ENCODE results near the gene VMAC.
"Not testable (repeated sequence)": the region's sequence is repeated elsewhere in the genome, so short reads cannot be mapped to it uniquely, and the experiment has no call there.

Gene VMAC

DNA sequence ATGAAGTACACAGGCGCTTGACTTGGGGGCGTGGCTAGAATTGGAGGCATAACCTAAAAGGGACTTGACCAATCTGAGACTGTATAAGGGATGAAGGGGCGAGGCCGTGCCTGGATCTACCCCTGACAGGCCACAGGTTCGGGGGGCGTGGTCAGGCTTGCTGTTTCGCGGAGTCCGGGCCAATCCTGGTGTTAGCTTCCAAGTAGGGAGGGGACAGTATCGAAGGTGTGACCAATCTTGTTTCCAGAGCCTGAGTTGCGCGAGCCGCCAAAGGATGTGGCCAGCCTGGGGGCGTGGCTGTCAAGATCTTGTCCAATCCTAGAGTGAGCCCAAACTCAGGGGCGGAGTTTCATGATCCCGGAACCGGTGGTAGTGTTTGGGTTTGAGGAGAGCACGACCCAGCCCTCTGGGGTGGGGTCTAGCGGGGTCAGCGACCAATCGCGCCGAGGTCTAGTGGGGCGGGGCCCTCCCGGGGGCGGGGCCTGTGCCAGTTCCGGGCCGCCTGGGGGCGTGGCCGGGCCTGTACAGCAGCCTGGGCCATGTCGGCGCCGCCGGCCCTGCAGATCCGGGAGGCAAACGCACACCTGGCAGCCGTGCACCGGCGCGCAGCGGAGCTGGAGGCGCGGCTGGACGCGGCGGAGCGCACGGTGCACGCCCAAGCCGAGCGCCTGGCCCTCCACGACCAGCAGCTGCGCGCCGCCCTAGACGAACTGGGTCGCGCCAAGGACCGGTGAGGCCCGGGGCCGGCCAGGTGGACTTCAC lies at the start of gene VMAC:
Gene VMAC (plus strand): TSS at position 521 of the 762 bp plus-strand sequence. CDS start 19 bp downstream, at position 540.
- Histone ChIP-seq H3K4me3 (ENCODE audit: low read length) (peak within 1 kb of the TSS; percentile 99), H3K36me3 (ENCODE audit: insufficient read depth, low read depth, low read length) (peaks cover 13% of the 10 kb centered on the region; the same call in 1 of the 2 replicates), H3K27me3 (ENCODE audit: insufficient read depth, low read length) (no peaks in the 10 kb centered on the region), H3K4me1 (ENCODE audit: insufficient read depth, low read length) (no peaks in the 10 kb centered on the region), H3K9ac (ENCODE audit: low read depth, low read length) (peak within 1 kb of the TSS; percentile 99), H3K9me3 (ENCODE audit: insufficient read depth, low read depth, low read length) (no peaks in the 10 kb centered on the region), H3K27ac (ENCODE audit: low read length) (peak within 1 kb of the TSS; percentile 28)

- H3K36me3 ChIP-seq (ENCODE audit: insufficient read depth, low read depth, low read length); H3K27me3 ChIP-seq (ENCODE audit: insufficient read depth, low read length); H3K4me1 ChIP-seq (ENCODE audit: insufficient read depth, low read length); H3K27ac ChIP-seq (ENCODE audit: low read length); H3K9ac ChIP-seq (ENCODE audit: low read depth, low read length); H3K4me3 ChIP-seq (ENCODE audit: low read length); H3K9me3 ChIP-seq (ENCODE audit: insufficient read depth, low read depth, low read length): not testable (repeated sequence)
Observed at GRCh38 chr19:5855151-5855550, 49.5 kb upstream of the VMAC start.

GRCh38 chr19:5857203-5858081 lies 47.2 kb upstream of the VMAC start:
- Histone ChIP-seq H3K27ac (ENCODE audit: low read length) (no peak overlapping the region), H3K9ac (ENCODE audit: low read depth, low read length) (no peak overlapping the region), H3K4me1 (ENCODE audit: insufficient read depth, low read length) (no peaks in the 10 kb centered on the region), H3K27me3 (ENCODE audit: insufficient read depth, low read length) (0 out of 2 replicates have a peak, but pooled peaks cover 7% of the 10 kb centered on the region), H3K4me3 (ENCODE audit: low read length) (no peak overlapping the region), H3K36me3 (ENCODE audit: insufficient read depth, low read depth, low read length) (no peaks in the 10 kb centered on the region), H3K9me3 (ENCODE audit: insufficient read depth, low read depth, low read length) (no peaks in the 10 kb centered on the region)

DNA sequence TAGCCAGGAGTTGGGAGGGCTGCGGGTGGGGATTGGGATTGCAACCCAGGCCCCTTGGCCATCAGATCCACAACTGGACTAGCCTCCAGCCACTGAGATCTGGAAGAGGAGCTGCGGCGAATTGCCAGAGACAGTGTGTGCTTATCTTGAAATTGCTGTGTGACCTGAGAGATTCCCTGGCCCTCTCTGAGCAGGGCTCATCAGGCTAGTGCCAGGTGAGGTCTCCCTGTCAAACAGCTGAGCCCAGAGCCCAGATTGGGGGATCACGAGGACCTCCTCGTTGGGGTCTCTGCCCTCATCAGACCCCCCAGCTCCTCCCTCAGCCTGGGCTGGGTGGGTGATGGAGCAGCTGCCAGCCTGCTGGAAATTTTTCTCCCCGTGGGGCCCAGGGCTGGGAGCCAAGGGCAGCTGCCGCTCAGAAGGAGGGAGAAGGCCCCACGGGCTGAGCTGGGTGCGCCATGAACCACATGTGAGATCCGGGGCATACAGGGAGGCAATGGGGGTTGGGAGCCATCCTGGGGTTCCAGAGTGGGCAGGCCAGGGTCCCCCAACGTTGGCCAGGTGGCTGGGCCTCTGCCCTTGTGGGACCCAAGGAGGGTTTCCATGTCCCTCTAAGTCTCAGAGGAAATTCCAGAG lies 41.5 kb upstream of the VMAC start:
- no peak overlapping the region for H3K4me3 ChIP-seq (ENCODE audit: low read length)
- no peaks in the 10 kb centered on the region for H3K27me3 ChIP-seq (ENCODE audit: insufficient read depth, low read length)
- no peak overlapping the region for H3K27ac ChIP-seq (ENCODE audit: low read length)
- H3K9ac ChIP-seq (ENCODE audit: low read depth, low read length), result no peak overlapping the region
- H3K4me1 ChIP-seq (ENCODE audit: insufficient read depth, low read length), result no peaks in the 10 kb centered on the region
- no peaks in the 10 kb centered on the region for H3K36me3 ChIP-seq (ENCODE audit: insufficient read depth, low read depth, low read length)
- no peaks in the 10 kb centered on the region for H3K9me3 ChIP-seq (ENCODE audit: insufficient read depth, low read depth, low read length)

GRCh38 chr19:5864013-5864720 lies 40.5 kb upstream of the VMAC start:
- H3K9me3 ChIP-seq (ENCODE audit: insufficient read depth, low read depth, low read length), result no peaks in the 10 kb centered on the region
- no peak overlapping the region for H3K9ac ChIP-seq (ENCODE audit: low read depth, low read length)
- no peaks in the 10 kb centered on the region for H3K4me1 ChIP-seq (ENCODE audit: insufficient read depth, low read length)
- no peaks in the 10 kb centered on the region for H3K27me3 ChIP-seq (ENCODE audit: insufficient read depth, low read length)
- H3K4me3 ChIP-seq (ENCODE audit: low read length), result no peak overlapping the region
- H3K36me3 ChIP-seq (ENCODE audit: insufficient read depth, low read depth, low read length), result no peaks in the 10 kb centered on the region
- H3K27ac ChIP-seq (ENCODE audit: low read length), result no peak overlapping the region

GRCh38 chr19:5864725-5865486 lies 39.8 kb upstream of the VMAC start:
- H3K36me3 ChIP-seq (ENCODE audit: insufficient read depth, low read depth, low read length), result no peaks in the 10 kb centered on the region
- no peak overlapping the region for H3K9ac ChIP-seq (ENCODE audit: low read depth, low read length)
- no peaks in the 10 kb centered on the region for H3K4me1 ChIP-seq (ENCODE audit: insufficient read depth, low read length)
- no peak overlapping the region for H3K27ac ChIP-seq (ENCODE audit: low read length)
- no peaks in the 10 kb centered on the region for H3K9me3 ChIP-seq (ENCODE audit: insufficient read depth, low read depth, low read length)
- H3K4me3 ChIP-seq (ENCODE audit: low read length), result no peak overlapping the region
- H3K27me3 ChIP-seq (ENCODE audit: insufficient read depth, low read length), result no peaks in the 10 kb centered on the region

DNA sequence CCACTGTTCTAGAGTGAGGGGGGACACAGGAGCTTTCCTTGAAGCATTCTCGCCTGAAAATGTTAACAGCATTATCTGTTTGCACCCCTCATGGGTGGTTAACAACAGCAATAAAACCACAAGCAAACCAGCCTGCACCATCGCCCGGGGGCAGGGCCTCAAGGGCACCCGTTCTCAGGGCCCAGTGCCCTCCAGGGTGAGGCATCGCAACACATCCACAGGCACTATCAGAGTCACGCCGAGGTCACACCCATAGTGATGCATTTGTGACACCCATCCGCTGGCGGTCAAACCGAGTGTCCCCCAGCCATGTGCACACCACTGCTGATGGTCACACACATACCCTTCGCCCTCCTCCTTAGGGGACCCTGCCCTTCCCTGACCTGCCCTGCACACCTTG lies 38.9 kb upstream of the VMAC start:
- Histone ChIP-seq H3K27ac (ENCODE audit: low read length) (no peak overlapping the region), H3K9me3 (ENCODE audit: insufficient read depth, low read depth, low read length) (no peaks in the 10 kb centered on the region), H3K4me1 (ENCODE audit: insufficient read depth, low read length) (no peaks in the 10 kb centered on the region), H3K27me3 (ENCODE audit: insufficient read depth, low read length) (no peaks in the 10 kb centered on the region), H3K36me3 (ENCODE audit: insufficient read depth, low read depth, low read length) (no peaks in the 10 kb centered on the region), H3K9ac (ENCODE audit: low read depth, low read length) (no peak overlapping the region), H3K4me3 (ENCODE audit: low read length) (no peak overlapping the region)

DNA sequence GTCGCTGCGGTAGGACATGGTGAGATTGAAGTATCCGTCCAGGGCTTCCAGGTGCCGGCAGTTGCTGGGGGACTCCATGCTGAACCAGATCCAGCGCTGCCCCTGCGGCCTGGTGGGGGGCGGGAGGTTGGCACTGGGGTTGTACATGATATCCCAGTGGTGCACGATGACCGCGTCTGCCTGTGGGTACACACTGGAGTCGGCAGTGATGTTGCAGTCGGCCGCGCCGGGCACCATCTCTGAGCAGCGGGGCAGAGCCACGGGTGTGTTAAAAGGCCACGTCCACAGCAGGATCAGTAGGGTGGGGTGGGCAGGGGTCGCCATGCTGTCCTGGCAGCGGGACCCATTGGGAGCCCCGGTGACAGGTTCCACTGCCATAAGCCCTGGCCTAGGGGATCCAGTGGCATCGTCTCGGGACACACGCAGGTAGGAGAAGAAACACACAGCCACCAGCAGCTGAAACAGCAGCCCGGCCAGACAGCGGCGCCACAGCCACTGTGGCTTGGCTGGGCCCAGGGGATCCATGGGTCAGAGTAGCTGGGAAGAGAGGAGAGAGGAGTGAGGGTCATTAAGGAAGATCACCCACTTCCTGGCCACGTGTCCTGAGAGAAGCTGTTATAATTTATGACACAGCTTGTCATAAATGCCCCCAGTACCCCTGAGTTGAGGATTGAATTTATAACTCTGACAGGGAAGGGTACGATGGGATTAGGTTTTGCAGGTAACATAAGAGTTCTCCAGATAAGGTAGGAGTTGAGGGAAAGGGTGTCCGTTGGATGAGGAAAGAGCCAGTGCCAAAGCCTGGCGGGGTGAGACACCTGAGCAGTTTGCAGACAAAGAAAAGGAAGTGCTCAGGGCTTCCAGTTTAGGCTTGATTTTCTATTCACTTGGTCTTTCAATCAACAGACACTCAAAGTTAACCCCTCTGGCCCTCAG lies 37.2 kb upstream of the VMAC start:
- Histone ChIP-seq H3K27ac (ENCODE audit: low read length) (no peak overlapping the region), H3K4me1 (ENCODE audit: insufficient read depth, low read length) (no peaks in the 10 kb centered on the region), H3K9ac (ENCODE audit: low read depth, low read length) (no peak overlapping the region), H3K4me3 (ENCODE audit: low read length) (no peak overlapping the region), H3K27me3 (ENCODE audit: insufficient read depth, low read length) (no peaks in the 10 kb centered on the region), H3K9me3 (ENCODE audit: insufficient read depth, low read depth, low read length) (no peaks in the 10 kb centered on the region), H3K36me3 (ENCODE audit: insufficient read depth, low read depth, low read length) (no peaks in the 10 kb centered on the region)

DNA sequence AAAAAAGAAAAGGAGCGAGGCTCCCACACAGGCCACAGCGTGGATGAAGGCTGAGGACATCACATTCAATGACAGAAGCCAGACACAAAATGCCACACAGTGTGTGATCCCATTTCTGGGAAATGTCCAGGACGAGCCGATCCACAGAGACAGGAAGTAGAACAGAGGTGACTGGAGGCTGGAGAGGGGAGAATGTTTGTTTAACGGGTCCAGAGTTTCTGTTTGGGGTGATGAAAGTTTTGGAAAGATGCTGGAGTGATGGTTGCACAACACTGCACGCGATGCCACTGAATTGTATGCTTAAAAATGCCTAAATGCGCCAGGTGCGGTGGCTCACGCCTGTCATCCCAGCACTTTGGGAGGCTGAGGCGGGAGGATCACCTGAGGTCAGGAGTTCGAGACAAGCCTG lies 33.7 kb upstream of the VMAC start:
- Histone ChIP-seq H3K36me3 (ENCODE audit: insufficient read depth, low read depth, low read length) (no peaks in the 10 kb centered on the region), H3K9me3 (ENCODE audit: insufficient read depth, low read depth, low read length) (no peaks in the 10 kb centered on the region), H3K4me3 (ENCODE audit: low read length) (no peak overlapping the region), H3K27me3 (ENCODE audit: insufficient read depth, low read length) (no peaks in the 10 kb centered on the region), H3K4me1 (ENCODE audit: insufficient read depth, low read length) (no peaks in the 10 kb centered on the region), H3K9ac (ENCODE audit: low read depth, low read length) (no peak overlapping the region), H3K27ac (ENCODE audit: low read length) (no peak overlapping the region)

- Histone ChIP-seq H3K9me3 (ENCODE audit: insufficient read depth, low read depth, low read length) (no peaks in the 10 kb centered on the region), H3K4me1 (ENCODE audit: insufficient read depth, low read length) (no peaks in the 10 kb centered on the region), H3K27me3 (ENCODE audit: insufficient read depth, low read length) (no peaks in the 10 kb centered on the region), H3K27ac (ENCODE audit: low read length) (no peak overlapping the region), H3K9ac (ENCODE audit: low read depth, low read length) (no peak overlapping the region), H3K4me3 (ENCODE audit: low read length) (no peak overlapping the region), H3K36me3 (ENCODE audit: insufficient read depth, low read depth, low read length) (no peaks in the 10 kb centered on the region)
Observed at GRCh38 chr19:5873617-5874199, 31.0 kb upstream of the VMAC start.
